IgD-negative memory B cell (primary cell): ENCODE results near the gene GNPTAB. TPM values are rescaled to one million over a fixed set of nuclear protein-coding genes. Genes with fewer than 3 reads are reported as not detected.
A peak's percentile ranks its signal among the peaks of the same experiment; 100 is the strongest.
"Not testable (repeated sequence)": the region's sequence is repeated elsewhere in the genome, so short reads cannot be mapped to it uniquely, and the experiment has no call there.

Experiments used
- H3K27ac Mint-ChIP-seq, 3 donors: one replicate each; pipeline ENCODE4 v1.8.0; 2020 to 2022; ENCODE audit warnings: mild to moderate bottlenecking in 3 of 3, mixed read lengths in 3 of 3, moderate library complexity in 1 of 3
- H3K27me3 Mint-ChIP-seq: one replicate; pipeline ENCODE4 v1.8.0; 2021; ENCODE audit warnings: mixed read lengths
- H3K36me3 Mint-ChIP-seq: one replicate; pipeline ENCODE4 v1.8.0; 2020; ENCODE audit warnings: mild to moderate bottlenecking, mixed read lengths
- H3K4me1 Mint-ChIP-seq, 3 donors: one replicate each; pipeline ENCODE4 v1.8.0; 2020 to 2022; ENCODE audit warnings: mixed read lengths in 3 of 3, mild to moderate bottlenecking in 1 of 3
- H3K4me3 Mint-ChIP-seq, 4 donors: one replicate each; pipeline ENCODE4 v1.8.0; 2020 to 2022; ENCODE audit warnings: mild to moderate bottlenecking in 4 of 4, mixed read lengths in 4 of 4, moderate library complexity in 3 of 4
- H3K9me3 Mint-ChIP-seq, 3 donors: one replicate each; pipeline ENCODE4 v1.8.0; 2020 to 2021; ENCODE audit warnings: mixed read lengths in 3 of 3, mild to moderate bottlenecking in 1 of 3
- polyA plus RNA-seq: library from polyadenylated mRNA; unstranded; fragments of 300-500 nt; fragmentation: Illumina TruSeq; gene quantifications from one replicate; pipeline ENCODE4 v1.2.3, GENCODE V29; 2021

Gene GNPTAB
- polyA plus RNA-seq: 28.0 TPM

- Mint-ChIP-seq H3K9me3 (no peaks in the 10 kb centered on the region), H3K36me3 (no peaks in the 10 kb centered on the region), H3K4me1 (peaks cover 22 to 26% (median 23%) of the 10 kb centered on the region in 3 donors), H3K27ac (peak within 1 kb of the TSS; percentile 82 to 98 (median 92)), H3K27me3 (no peaks in the 10 kb centered on the region), H3K4me3 (peak within 1 kb of the TSS; percentile 96 to 100 (median 98))
Measured at GRCh38 chr12:101830367-101831325, at the start of gene GNPTAB. TSS of gene GNPTAB (minus strand) at chr12:101830959. CDS start at chr12:101830675, 284 bp downstream.

GRCh38 chr12:101878243-101878821 is 47.6 kb upstream of the GNPTAB start:
- Mint-ChIP-seq H3K36me3 (peaks cover 4% of the 10 kb centered on the region), H3K4me1 (peaks cover 12 to 13% (median 12%) of the 10 kb centered on the region in 3 donors), H3K9me3 (no peaks in the 10 kb centered on the region), H3K4me3 (peak overlapping the region; percentile 80 to 95 (median 88)), H3K27ac (peak overlapping the region; percentile 70 to 91 (median 87)), H3K27me3 (no peaks in the 10 kb centered on the region)

GRCh38 chr12:101877806-101878242 is 47.1 kb upstream of the GNPTAB start:
- Mint-ChIP-seq H3K4me3 (peak overlapping the region; percentile 80 to 95 (median 88)), H3K9me3 (no peaks in the 10 kb centered on the region), H3K36me3 (peaks cover 4% of the 10 kb centered on the region), H3K27me3 (no peaks in the 10 kb centered on the region), H3K4me1 (peaks cover 12 to 13% (median 13%) of the 10 kb centered on the region in 3 donors), H3K27ac (peak overlapping the region; percentile 70 to 91 (median 87))

GRCh38 chr12:101876861-101877805 is 46.4 kb upstream of the GNPTAB start, which contains the start of gene DRAM1:
TSS of gene DRAM1 (plus strand) at chr12:101877580. CDS start at chr12:101877790, 210 bp downstream.
- peak within 1 kb of the TSS; percentile 80 to 95 (median 90) for H3K4me3 Mint-ChIP-seq
- no peaks in the 10 kb centered on the region for H3K9me3 Mint-ChIP-seq
- H3K4me1 Mint-ChIP-seq: peaks cover 12 to 13% (median 13%) of the 10 kb centered on the region in 3 donors
- H3K27me3 Mint-ChIP-seq: no peaks in the 10 kb centered on the region
- H3K36me3 Mint-ChIP-seq: peaks cover 2% of the 10 kb centered on the region
- peak within 1 kb of the TSS; percentile 70 to 91 (median 91) for H3K27ac Mint-ChIP-seq

- H3K27me3 Mint-ChIP-seq: no peaks in the 10 kb centered on the region
- H3K4me1 Mint-ChIP-seq: peaks cover 8 to 13% (median 11%) of the 10 kb centered on the region in 3 donors
- peak overlapping the region; percentile 70 to 91 (median 91) for H3K27ac Mint-ChIP-seq
- H3K9me3 Mint-ChIP-seq: no peaks in the 10 kb centered on the region
- peaks cover 2% of the 10 kb centered on the region for H3K36me3 Mint-ChIP-seq
- H3K4me3 Mint-ChIP-seq: peak overlapping the region; percentile 80 to 95 (median 90)
Measured at GRCh38 chr12:101876322-101876860, 45.6 kb upstream of the GNPTAB start.

- H3K27ac Mint-ChIP-seq: peak overlapping the region in 1 of 3 donors; percentile 12
- H3K4me3 Mint-ChIP-seq: peak overlapping the region in 3 of 4 donors; percentile 5 to 39 (median 32)
- no peaks in the 10 kb centered on the region for H3K9me3 Mint-ChIP-seq
Measured at GRCh38 chr12:101875162-101875561, 44.4 kb upstream of the GNPTAB start.

GRCh38 chr12:101870925-101871324 is 40.2 kb upstream of the GNPTAB start:
- Mint-ChIP-seq H3K9me3 (peaks cover 0 to 2% (median 0%) of the 10 kb centered on the region in 3 donors), H3K27ac (no peak overlapping the region), H3K36me3 (no peaks in the 10 kb centered on the region), H3K4me3 (no peak overlapping the region), H3K27me3 (no peaks in the 10 kb centered on the region), H3K4me1 (peaks cover 0 to 2% (median 0%) of the 10 kb centered on the region in 3 donors)

More at GRCh38 chr12:101875162-101875561, 44.4 kb upstream of the GNPTAB start:
- Mint-ChIP-seq H3K36me3 (peaks cover 2% of the 10 kb centered on the region), H3K27me3 (no peaks in the 10 kb centered on the region), H3K4me1 (peaks cover 4 to 13% (median 11%) of the 10 kb centered on the region in 3 donors)

- not testable (repeated sequence) for H3K36me3 Mint-ChIP-seq, H3K27me3 Mint-ChIP-seq, H3K4me1 Mint-ChIP-seq, H3K4me3 Mint-ChIP-seq, H3K9me3 Mint-ChIP-seq
- H3K27ac Mint-ChIP-seq: peak overlapping the region in 1 of 3 donors; percentile 67
Measured at GRCh38 chr12:101867619-101868018, 36.9 kb upstream of the GNPTAB start.

- Mint-ChIP-seq H3K36me3 (no peaks in the 10 kb centered on the region), H3K4me3 (no peak overlapping the region), H3K9me3 (peaks cover 0 to 2% (median 2%) of the 10 kb centered on the region in 3 donors), H3K4me1 (no peaks in the 10 kb centered on the region), H3K27ac (no peak overlapping the region), H3K27me3 (peaks cover 2% of the 10 kb centered on the region)
Measured at GRCh38 chr12:101866615-101867373, 36.0 kb upstream of the GNPTAB start.

GRCh38 chr12:101863981-101864380 is 33.2 kb upstream of the GNPTAB start:
- H3K9me3 Mint-ChIP-seq: peaks cover 0 to 2% (median 0%) of the 10 kb centered on the region in 3 donors
- peaks cover 2% of the 10 kb centered on the region for H3K27me3 Mint-ChIP-seq
- no peak overlapping the region for H3K27ac Mint-ChIP-seq
- H3K4me3 Mint-ChIP-seq: no peak overlapping the region
- no peaks in the 10 kb centered on the region for H3K36me3 Mint-ChIP-seq
- peaks cover 0 to 5% (median 1%) of the 10 kb centered on the region in 3 donors for H3K4me1 Mint-ChIP-seq

- Mint-ChIP-seq H3K9me3 (peaks cover 0 to 2% (median 0%) of the 10 kb centered on the region in 3 donors), H3K36me3 (no peaks in the 10 kb centered on the region), H3K4me3 (no peak overlapping the region), H3K27me3 (peaks cover 2% of the 10 kb centered on the region), H3K4me1 (peaks cover 0 to 5% (median 1%) of the 10 kb centered on the region in 3 donors), H3K27ac (no peak overlapping the region)
Measured at GRCh38 chr12:101862245-101862644, 31.5 kb upstream of the GNPTAB start.

GRCh38 chr12:101861688-101862087 is 30.9 kb upstream of the GNPTAB start:
- H3K9me3 Mint-ChIP-seq, H3K27ac Mint-ChIP-seq: not testable (repeated sequence)

More at GRCh38 chr12:101861688-101862087, 30.9 kb upstream of the GNPTAB start:
- not testable (repeated sequence) for H3K27me3 Mint-ChIP-seq, H3K4me1 Mint-ChIP-seq, H3K36me3 Mint-ChIP-seq, H3K4me3 Mint-ChIP-seq
